Stomach (tissue), 9 donors: ENCODE data around the gene DLG2. TPM values are rescaled to one million over a fixed set of nuclear protein-coding genes. Genes with fewer than 3 reads are reported as not detected.

Experiments
- DNase-seq, 2 donors: peaks; one replicate each; pipeline versions ENCODE4 v3.0.0 to v3.0.0-alpha.2; 2013 to 2019
- H3K27ac ChIP-seq, 5 donors: fragments of 200-600 bp in 4 of 5; sonication (generic) in 4 of 5; one replicate each; pipeline ENCODE4 v1.5.1; 2013 to 2019; ENCODE audit warnings: mild to moderate bottlenecking in 1 of 5, moderate library complexity in 1 of 5
- H3K27me3 ChIP-seq, 3 donors: fragments of 200-600 bp; sonication (generic); one replicate each; pipeline ENCODE4 v1.5.1; 2017 to 2019; ENCODE audit warnings: mixed run types in 1 of 3
- H3K36me3 ChIP-seq, 4 donors: fragments of 200-600 bp; sonication (generic); 1 replicate in 3 of 4; 2 replicates in 1 of 4; pipeline ENCODE4 v1.5.1; 2016 to 2019
- H3K4me1 ChIP-seq, 4 donors: fragments of 200-600 bp; sonication (generic); one replicate each; pipeline ENCODE4 v1.5.1; 2016 to 2019
- H3K4me3 ChIP-seq, 4 donors: fragments of 200-600 bp; sonication (generic) in 3 of 4; one replicate each; pipeline ENCODE4 v1.5.1; 2016 to 2019; ENCODE audit warnings: mild to moderate bottlenecking in 1 of 4
- H3K9me3 ChIP-seq, 4 donors: fragments of 200-600 bp; sonication (generic); one replicate each; pipeline ENCODE4 v1.5.1; 2016 to 2019
- EP300 ChIP-seq: sonication (generic); formaldehyde crosslinking; IDR thresholded peaks from one replicate; pipeline ENCODE4 v1.6.1; 2017; ENCODE audit warnings: antibody characterized with exemption
- POLR2A ChIP-seq, 4 donors: fragments of 450-650 bp; IDR thresholded peaks; one replicate each; pipeline ENCODE4 v1.6.1; 2016; ENCODE audit warnings: antibody characterized with exemption in 4 of 4, control low read depth in 2 of 4, mild to moderate bottlenecking in 1 of 4, moderate library complexity in 1 of 4
- POLR2AphosphoS5 ChIP-seq, 3 donors: sonication (generic); formaldehyde crosslinking; IDR thresholded peaks; one replicate each; pipeline ENCODE4 v1.6.1; 2016; ENCODE audit warnings: antibody characterized with exemption in 3 of 3
- WGBS, 5 donors: extraction: QIAGEN DNeasy Blood & Tissue Kit in 3 of 5; methylation state at CpG; one replicate each; pipeline versions ENCODE4 v1.1.5 to v1.1.7; 2013 to 2018; 5-methylcytosine and 5-hydroxymethylcytosine counted together
- intact Hi-C: fragments of 100-400 bp; cut with DNase I; formaldehyde crosslinking; loops from one replicate; pipeline ENCODE4 v1.15.1; 2023; ENCODE audit warnings: low total_unique reads
- polyA plus RNA-seq, 3 donors: library from polyadenylated mRNA; stranded (reverse); fragments of 200-250 nt; gene quantifications; one replicate each; pipeline ENCODE4 v1.2.3, GENCODE V29; 2013
- total RNA-seq, 5 donors: library from RNA; depleted of rRNA; stranded (reverse); fragments of >200 nt; gene quantifications; one replicate each; pipeline versions ENCODE4 v1.1.0 to v1.2.3, GENCODE V29; 2014 to 2016
- TF ChIP-seq, protein P1 (sequence below), 7 experiments: fragments of 450-650 bp in 4 of 7; fragments of 200-600 bp in 3 of 7; sonication (generic) in 3 of 7; IDR thresholded peaks; one replicate each; pipeline ENCODE4 v1.5.1; 2016 to 2019; ENCODE audit warnings: antibody characterized with exemption in 7 of 7, control low read depth in 2 of 7, mild to moderate bottlenecking in 1 of 7
- donor health status: healthy with polysubstance abuse.
- donor health status: Bipolar disorder and iron deficiency.
- donor health status: healthy.

DLG2 gene
- total and polyA plus RNA-seq, 8 donors: 1.3 to 19.1 (median 3.5) TPM

DNA sequence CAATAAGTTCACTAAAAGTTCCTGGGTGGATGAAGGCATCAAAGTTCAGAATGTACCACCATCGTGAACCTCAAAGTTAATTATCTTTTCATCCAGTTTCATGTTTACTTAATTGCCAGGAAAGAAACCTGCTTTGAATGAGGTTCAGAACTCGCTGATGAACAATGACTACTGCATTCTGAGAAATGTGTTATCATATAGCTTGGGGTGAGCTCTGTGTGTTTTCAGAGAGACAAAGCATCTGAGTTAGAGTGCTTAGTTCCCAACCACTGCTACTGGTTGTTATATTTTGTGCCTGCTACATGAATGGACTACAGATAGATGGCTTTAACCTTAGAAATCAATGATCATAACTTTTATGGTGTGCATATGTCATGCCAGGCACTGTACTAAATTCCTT, 1131.0 kb downstream of the DLG2 start:
- H3K36me3 ChIP-seq: no peaks in the 10 kb centered on the region
- intact Hi-C loops: no loop called here
- no peaks in the 10 kb centered on the region for H3K9me3 ChIP-seq
- TF ChIP-seq POLR2AphosphoS5 (IDR thresholded peaks at IDR 0.05) (no peak), EP300 (no peak), POLR2A (IDR thresholded peaks at IDR 0.05) (no peak)
- TF ChIP-seq, protein P1, sequence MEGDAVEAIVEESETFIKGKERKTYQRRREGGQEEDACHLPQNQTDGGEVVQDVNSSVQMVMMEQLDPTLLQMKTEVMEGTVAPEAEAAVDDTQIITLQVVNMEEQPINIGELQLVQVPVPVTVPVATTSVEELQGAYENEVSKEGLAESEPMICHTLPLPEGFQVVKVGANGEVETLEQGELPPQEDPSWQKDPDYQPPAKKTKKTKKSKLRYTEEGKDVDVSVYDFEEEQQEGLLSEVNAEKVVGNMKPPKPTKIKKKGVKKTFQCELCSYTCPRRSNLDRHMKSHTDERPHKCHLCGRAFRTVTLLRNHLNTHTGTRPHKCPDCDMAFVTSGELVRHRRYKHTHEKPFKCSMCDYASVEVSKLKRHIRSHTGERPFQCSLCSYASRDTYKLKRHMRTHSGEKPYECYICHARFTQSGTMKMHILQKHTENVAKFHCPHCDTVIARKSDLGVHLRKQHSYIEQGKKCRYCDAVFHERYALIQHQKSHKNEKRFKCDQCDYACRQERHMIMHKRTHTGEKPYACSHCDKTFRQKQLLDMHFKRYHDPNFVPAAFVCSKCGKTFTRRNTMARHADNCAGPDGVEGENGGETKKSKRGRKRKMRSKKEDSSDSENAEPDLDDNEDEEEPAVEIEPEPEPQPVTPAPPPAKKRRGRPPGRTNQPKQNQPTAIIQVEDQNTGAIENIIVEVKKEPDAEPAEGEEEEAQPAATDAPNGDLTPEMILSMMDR (IDR thresholded peaks at IDR 0.05): no peak
- no peaks in the 10 kb centered on the region for H3K27me3 ChIP-seq
- no peak for DNase-seq
- H3K27ac ChIP-seq: no peak overlapping the region
- H3K4me1 ChIP-seq: no peaks in the 10 kb centered on the region
- no peak overlapping the region for H3K4me3 ChIP-seq
- 39 to 69% (median 60%) methylated on average over 2 of the region's 2 CpGs for WGBS, 5 donors

GRCh38 chr11:84480131-84480530, 1147.0 kb downstream of the DLG2 start:
- intact Hi-C loops: no loop called here
- H3K4me3 ChIP-seq: no peak overlapping the region
- no peaks in the 10 kb centered on the region for H3K36me3 ChIP-seq
- 45 to 55% (median 47%) methylated on average over 4 of the region's 4 CpGs for WGBS, 5 donors
- H3K27me3 ChIP-seq: no peaks in the 10 kb centered on the region
- DNase-seq: no peak
- H3K4me1 ChIP-seq: no peaks in the 10 kb centered on the region
- H3K27ac ChIP-seq: no peak overlapping the region
- H3K9me3 ChIP-seq: no peaks in the 10 kb centered on the region
- TF ChIP-seq EP300 (no peak), POLR2A (IDR thresholded peaks at IDR 0.05) (no peak), POLR2AphosphoS5 (IDR thresholded peaks at IDR 0.05) (no peak)
- TF ChIP-seq, protein P1 (IDR thresholded peaks at IDR 0.05): no peak

- no peak for TF ChIP-seq EP300
- no peak for TF ChIP-seq POLR2A (IDR thresholded peaks at IDR 0.05)
- TF ChIP-seq, protein P1 (IDR thresholded peaks at IDR 0.05): no peak
- TF ChIP-seq POLR2AphosphoS5 (IDR thresholded peaks at IDR 0.05): no peak
- no peaks in the 10 kb centered on the region for H3K4me1 ChIP-seq
- peak in 1 of 2 donors; percentile 54 for DNase-seq
- no peaks in the 10 kb centered on the region for H3K9me3 ChIP-seq
- H3K36me3 ChIP-seq: no peaks in the 10 kb centered on the region
- no peaks in the 10 kb centered on the region for H3K27me3 ChIP-seq
- intact Hi-C loops: no loop called here
- no peak overlapping the region for H3K27ac ChIP-seq
- no peak overlapping the region for H3K4me3 ChIP-seq
Measured at GRCh38 chr11:84476581-84476980, 1150.6 kb downstream of the DLG2 start.

GRCh38 chr11:84471501-84471900, 1155.6 kb downstream of the DLG2 start:
- H3K9me3 ChIP-seq: no peaks in the 10 kb centered on the region
- H3K27me3 ChIP-seq: no peaks in the 10 kb centered on the region
- H3K4me3 ChIP-seq: no peak overlapping the region
- TF ChIP-seq EP300 (no peak), POLR2A (IDR thresholded peaks at IDR 0.05) (no peak), POLR2AphosphoS5 (IDR thresholded peaks at IDR 0.05) (no peak)
- TF ChIP-seq, protein P1 (IDR thresholded peaks at IDR 0.05): no peak
- H3K36me3 ChIP-seq: no peaks in the 10 kb centered on the region
- no peaks in the 10 kb centered on the region for H3K4me1 ChIP-seq
- DNase-seq: no peak
- H3K27ac ChIP-seq: no peak overlapping the region
- WGBS, 5 donors: 27 to 67% (median 50%) methylated on average over 1 of the region's 1 CpG
- intact Hi-C loops: no loop called here
